Stomach (tissue), 9 donors: ENCODE results near the gene POT1. TPM values are rescaled to one million over a fixed set of nuclear protein-coding genes. Genes with fewer than 3 reads are reported as not detected.

Experiments
- DNase-seq, 2 donors: peaks; one replicate each; pipeline versions ENCODE4 v3.0.0 to v3.0.0-alpha.2; 2013 to 2019
- H3K27ac ChIP-seq, 5 donors: fragments of 200-600 bp in 4 of 5; sonication (generic) in 4 of 5; one replicate each; pipeline ENCODE4 v1.5.1; 2013 to 2019; ENCODE audit warnings: mild to moderate bottlenecking in 1 of 5, moderate library complexity in 1 of 5
- H3K27me3 ChIP-seq, 3 donors: fragments of 200-600 bp; sonication (generic); one replicate each; pipeline ENCODE4 v1.5.1; 2017 to 2019; ENCODE audit warnings: mixed run types in 1 of 3
- H3K36me3 ChIP-seq, 4 donors: fragments of 200-600 bp; sonication (generic); 1 replicate in 3 of 4; 2 replicates in 1 of 4; pipeline ENCODE4 v1.5.1; 2016 to 2019
- H3K4me1 ChIP-seq, 4 donors: fragments of 200-600 bp; sonication (generic); one replicate each; pipeline ENCODE4 v1.5.1; 2016 to 2019
- H3K4me3 ChIP-seq, 4 donors: fragments of 200-600 bp; sonication (generic) in 3 of 4; one replicate each; pipeline ENCODE4 v1.5.1; 2016 to 2019; ENCODE audit warnings: mild to moderate bottlenecking in 1 of 4
- H3K9me3 ChIP-seq, 4 donors: fragments of 200-600 bp; sonication (generic); one replicate each; pipeline ENCODE4 v1.5.1; 2016 to 2019
- EP300 ChIP-seq: sonication (generic); formaldehyde crosslinking; IDR thresholded peaks from one replicate; pipeline ENCODE4 v1.6.1; 2017; ENCODE audit warnings: antibody characterized with exemption
- POLR2A ChIP-seq, 4 donors: fragments of 450-650 bp; IDR thresholded peaks; one replicate each; pipeline ENCODE4 v1.6.1; 2016; ENCODE audit warnings: antibody characterized with exemption in 4 of 4, control low read depth in 2 of 4, mild to moderate bottlenecking in 1 of 4, moderate library complexity in 1 of 4
- POLR2AphosphoS5 ChIP-seq, 3 donors: sonication (generic); formaldehyde crosslinking; IDR thresholded peaks; one replicate each; pipeline ENCODE4 v1.6.1; 2016; ENCODE audit warnings: antibody characterized with exemption in 3 of 3
- WGBS, 5 donors: extraction: QIAGEN DNeasy Blood & Tissue Kit in 3 of 5; methylation state at CpG; one replicate each; pipeline versions ENCODE4 v1.1.5 to v1.1.7; 2013 to 2018; 5-methylcytosine and 5-hydroxymethylcytosine counted together
- intact Hi-C: fragments of 100-400 bp; cut with DNase I; formaldehyde crosslinking; loops from one replicate; pipeline ENCODE4 v1.15.1; 2023; ENCODE audit warnings: low total_unique reads
- polyA plus RNA-seq, 3 donors: library from polyadenylated mRNA; stranded (reverse); fragments of 200-250 nt; gene quantifications; one replicate each; pipeline ENCODE4 v1.2.3, GENCODE V29; 2013
- total RNA-seq, 5 donors: library from RNA; depleted of rRNA; stranded (reverse); fragments of >200 nt; gene quantifications; one replicate each; pipeline versions ENCODE4 v1.1.0 to v1.2.3, GENCODE V29; 2014 to 2016
- TF ChIP-seq, protein P1 (sequence below), 7 experiments: fragments of 450-650 bp in 4 of 7; fragments of 200-600 bp in 3 of 7; sonication (generic) in 3 of 7; IDR thresholded peaks; one replicate each; pipeline ENCODE4 v1.5.1; 2016 to 2019; ENCODE audit warnings: antibody characterized with exemption in 7 of 7, control low read depth in 2 of 7, mild to moderate bottlenecking in 1 of 7
- donor health status: healthy with polysubstance abuse.
- donor health status: Bipolar disorder and iron deficiency.
- donor health status: healthy.

POT1 gene
- total and polyA plus RNA-seq, 8 donors: 4.3 to 47.5 (median 8.9) TPM

DNA sequence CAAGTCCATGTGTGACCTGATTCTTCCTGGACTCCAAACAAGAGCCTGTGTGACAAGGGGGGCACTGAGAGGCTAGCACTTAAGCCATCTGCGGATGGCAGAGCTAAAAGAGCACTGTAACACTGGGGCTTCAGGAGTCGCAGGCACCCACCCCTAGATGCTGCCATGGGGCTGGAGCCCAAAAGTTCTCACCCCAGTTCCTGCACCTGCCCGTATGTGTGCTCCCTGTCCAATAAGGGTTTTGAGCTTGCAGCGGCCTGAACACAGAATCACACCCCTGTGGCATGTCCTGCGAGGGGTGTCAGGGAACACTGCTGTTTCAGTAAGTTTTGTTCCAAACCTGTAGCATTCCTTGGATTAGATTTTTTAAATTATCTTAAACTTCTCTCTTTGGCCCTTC lies 110.8 kb downstream of the POT1 start:
- Histone ChIP-seq H3K36me3 (peaks cover 5 to 21% (median 18%) of the 10 kb centered on the region in 4 donors), H3K9me3 (peaks cover 0 to 5% (median 2%) of the 10 kb centered on the region in 4 donors), H3K4me3 (no peak overlapping the region), H3K4me1 (no peaks in the 10 kb centered on the region), H3K27ac (no peak overlapping the region), H3K27me3 (no peaks in the 10 kb centered on the region)
- intact Hi-C loops: no loop called here
- WGBS, 5 donors: 87 to 95% (median 93%) methylated on average over 5 of the region's 5 CpGs
- TF ChIP-seq POLR2A (IDR thresholded peaks at IDR 0.05) (no peak), POLR2AphosphoS5 (IDR thresholded peaks at IDR 0.05) (no peak), EP300 (no peak)
- TF ChIP-seq, protein P1, sequence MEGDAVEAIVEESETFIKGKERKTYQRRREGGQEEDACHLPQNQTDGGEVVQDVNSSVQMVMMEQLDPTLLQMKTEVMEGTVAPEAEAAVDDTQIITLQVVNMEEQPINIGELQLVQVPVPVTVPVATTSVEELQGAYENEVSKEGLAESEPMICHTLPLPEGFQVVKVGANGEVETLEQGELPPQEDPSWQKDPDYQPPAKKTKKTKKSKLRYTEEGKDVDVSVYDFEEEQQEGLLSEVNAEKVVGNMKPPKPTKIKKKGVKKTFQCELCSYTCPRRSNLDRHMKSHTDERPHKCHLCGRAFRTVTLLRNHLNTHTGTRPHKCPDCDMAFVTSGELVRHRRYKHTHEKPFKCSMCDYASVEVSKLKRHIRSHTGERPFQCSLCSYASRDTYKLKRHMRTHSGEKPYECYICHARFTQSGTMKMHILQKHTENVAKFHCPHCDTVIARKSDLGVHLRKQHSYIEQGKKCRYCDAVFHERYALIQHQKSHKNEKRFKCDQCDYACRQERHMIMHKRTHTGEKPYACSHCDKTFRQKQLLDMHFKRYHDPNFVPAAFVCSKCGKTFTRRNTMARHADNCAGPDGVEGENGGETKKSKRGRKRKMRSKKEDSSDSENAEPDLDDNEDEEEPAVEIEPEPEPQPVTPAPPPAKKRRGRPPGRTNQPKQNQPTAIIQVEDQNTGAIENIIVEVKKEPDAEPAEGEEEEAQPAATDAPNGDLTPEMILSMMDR (IDR thresholded peaks at IDR 0.05): no peak
- DNase-seq: no peak

DNA sequence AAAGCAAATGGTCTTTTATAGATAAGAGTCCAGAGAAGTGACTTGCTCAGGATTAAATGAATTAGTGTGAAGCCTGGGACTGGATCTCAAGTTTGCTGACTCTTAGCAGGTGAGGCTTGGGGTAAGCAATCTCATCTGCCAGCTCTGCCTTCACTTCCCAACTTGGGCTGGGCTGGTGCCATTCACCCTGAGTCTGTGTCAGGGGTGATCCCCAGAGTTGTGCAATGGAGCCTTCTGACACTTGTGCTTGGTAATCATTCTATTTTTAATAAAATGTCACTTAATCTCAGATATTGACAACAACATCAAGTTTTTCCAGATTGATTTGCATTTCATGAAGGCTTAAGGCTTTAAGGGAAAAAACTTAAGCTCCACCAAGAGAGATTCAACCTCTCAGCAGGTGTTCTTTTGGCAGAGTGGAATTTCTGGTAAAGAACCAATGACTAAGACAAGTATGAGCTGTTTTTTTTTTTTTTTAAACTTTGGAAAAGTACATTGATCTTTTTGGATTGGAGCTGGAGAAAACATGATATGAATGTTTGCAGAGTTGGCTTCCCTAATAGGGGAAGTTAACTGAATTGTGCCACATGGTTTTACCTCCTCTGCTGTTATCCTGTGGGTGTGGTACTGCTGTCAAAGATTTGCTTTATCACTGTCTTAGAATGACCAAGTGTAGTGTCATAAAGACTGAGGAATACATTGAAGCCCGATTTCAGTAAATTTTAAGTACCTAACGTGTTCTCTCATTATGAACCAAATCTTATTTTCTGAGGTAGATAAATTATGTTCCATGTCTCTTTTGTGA lies 115.4 kb downstream of the POT1 start:
- H3K27me3 ChIP-seq: no peaks in the 10 kb centered on the region
- peaks cover 0 to 5% (median 2%) of the 10 kb centered on the region in 4 donors for H3K9me3 ChIP-seq
- no peaks in the 10 kb centered on the region for H3K4me1 ChIP-seq
- TF ChIP-seq POLR2AphosphoS5 (IDR thresholded peaks at IDR 0.05): no peak
- TF ChIP-seq, protein P1 (IDR thresholded peaks at IDR 0.05): no peak
- no peak for TF ChIP-seq POLR2A (IDR thresholded peaks at IDR 0.05)
- TF ChIP-seq EP300: no peak
- no peak overlapping the region for H3K27ac ChIP-seq
- H3K36me3 ChIP-seq: no peaks in the 10 kb centered on the region
- no peak overlapping the region for H3K4me3 ChIP-seq
- 74 to 87% (median 78%) methylated on average over 2 of the region's 2 CpGs for WGBS, 5 donors
- intact Hi-C loops: no loop called here
- DNase-seq: no peak

DNA sequence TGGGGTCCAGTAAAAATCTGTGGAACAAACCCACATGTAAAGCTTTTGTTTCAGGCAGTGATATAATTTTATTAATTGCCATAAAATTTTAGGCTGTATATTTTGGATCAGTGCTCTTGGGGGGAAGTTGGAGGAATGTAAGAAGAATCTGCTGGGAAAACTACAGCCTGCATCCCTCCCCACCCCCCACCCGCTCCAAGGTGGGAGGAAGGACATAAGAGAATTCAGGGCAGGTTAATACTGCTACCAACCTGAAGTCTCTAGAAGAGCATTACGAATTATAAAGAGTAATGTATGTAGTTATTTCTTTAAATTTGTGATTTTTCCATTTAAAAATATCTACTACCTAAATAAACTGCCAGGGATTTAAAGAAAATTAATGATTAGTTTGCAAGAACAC lies 116.9 kb downstream of the POT1 start:
- no peaks in the 10 kb centered on the region for H3K27me3 ChIP-seq
- no peak overlapping the region for H3K4me3 ChIP-seq
- H3K27ac ChIP-seq: no peak overlapping the region
- DNase-seq: no peak
- 80 to 90% (median 81%) methylated on average over 2 of the region's 2 CpGs for WGBS, 5 donors
- TF ChIP-seq POLR2A (IDR thresholded peaks at IDR 0.05): no peak
- no peak for TF ChIP-seq POLR2AphosphoS5 (IDR thresholded peaks at IDR 0.05)
- TF ChIP-seq EP300: no peak
- TF ChIP-seq, protein P1 (IDR thresholded peaks at IDR 0.05): no peak
- no peaks in the 10 kb centered on the region for H3K36me3 ChIP-seq
- H3K9me3 ChIP-seq: no peaks in the 10 kb centered on the region
- intact Hi-C loops: no loop called here
- no peaks in the 10 kb centered on the region for H3K4me1 ChIP-seq

DNA sequence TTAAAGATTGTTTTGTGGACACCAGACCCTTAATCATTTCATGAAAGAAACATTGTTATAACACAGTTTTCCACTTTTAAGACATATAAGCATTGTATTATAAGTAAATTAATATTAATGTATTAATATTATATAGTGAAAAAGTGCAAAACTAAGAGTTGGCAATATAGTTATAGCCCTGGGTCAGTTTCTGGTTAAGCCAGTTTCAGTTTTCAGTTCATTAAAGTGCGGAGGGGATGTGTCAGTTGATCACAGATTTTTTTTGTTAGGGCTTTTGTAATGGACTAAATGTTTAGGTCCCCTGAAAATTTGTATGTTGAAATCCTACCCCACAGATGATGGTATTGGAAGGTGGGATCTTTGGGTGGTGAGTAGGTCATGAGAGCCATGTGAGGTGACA lies 118.3 kb downstream of the POT1 start:
- Histone ChIP-seq H3K9me3 (no peaks in the 10 kb centered on the region), H3K4me3 (no peak overlapping the region), H3K27ac (no peak overlapping the region), H3K36me3 (no peaks in the 10 kb centered on the region), H3K27me3 (no peaks in the 10 kb centered on the region), H3K4me1 (no peaks in the 10 kb centered on the region)
- TF ChIP-seq, protein P1 (IDR thresholded peaks at IDR 0.05): no peak
- TF ChIP-seq POLR2A (IDR thresholded peaks at IDR 0.05) (no peak), EP300 (no peak)
- intact Hi-C loops: no loop called here
- WGBS, 5 donors: 86 to 100% (median 92%) methylated on average over 1 of the region's 1 CpG
- no peak for DNase-seq
